ENCODE measurements around the gene RAB10. TPM values are rescaled to one million over a fixed set of nuclear protein-coding genes. Genes with fewer than 3 reads are reported as not detected.
A peak's percentile ranks its signal among the peaks of the same experiment; 100 is the strongest.

RAB10 gene
- total RNA-seq, 3 donors from 2014 or later = 82.6 to 101 (median 100) TPM

DNA sequence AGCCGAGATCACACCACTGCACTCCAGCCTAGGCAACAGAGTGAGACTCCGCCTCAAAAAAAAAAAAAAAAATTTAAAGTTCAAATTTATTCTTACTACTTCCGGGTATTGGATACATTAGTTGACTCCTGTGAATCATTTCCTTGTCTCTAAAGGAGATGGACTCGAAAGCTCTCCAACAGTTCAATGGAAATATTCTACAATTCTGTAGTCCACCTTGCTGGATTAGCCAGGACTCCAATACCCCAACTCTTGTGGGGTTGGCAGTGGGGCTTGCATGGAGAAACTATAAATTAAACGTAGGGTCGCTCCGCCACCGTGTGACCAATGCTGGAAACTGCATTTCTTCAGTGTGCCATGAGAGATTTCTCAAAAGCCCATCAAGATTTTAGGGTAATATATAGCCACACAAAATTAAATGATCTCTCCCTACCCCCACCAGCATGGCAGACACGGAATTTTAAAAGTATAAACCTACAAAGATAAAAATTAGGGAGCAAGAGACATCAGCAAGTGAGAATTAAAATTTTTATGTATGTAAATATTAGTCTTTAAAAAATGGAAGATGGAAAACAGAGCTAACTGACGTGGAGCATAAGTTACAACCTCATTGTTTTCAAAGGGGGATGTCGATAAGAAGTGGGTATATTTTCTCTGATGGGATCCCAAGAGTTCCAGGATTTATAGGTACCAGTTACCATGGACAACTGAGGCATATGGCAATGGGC is 111.2 kb downstream of the RAB10 start:
- Histone ChIP-seq H3K36me3 (no peaks in the 10 kb centered on the region), H3K27ac (no peak overlapping the region), H3K4me1 (peaks cover 0 to 3% of the 10 kb centered on the region in 2 donors), H3K4me3 (peak overlapping the region in 1 of 3 donors; percentile 48), H3K27me3 (no peaks in the 10 kb centered on the region), H3K9me3 (no peaks in the 10 kb centered on the region)
- no peak for DNase-seq (ENCODE audit: low spot score in 2 of 2)
- intact Hi-C loops (cut with DNase I; ENCODE audit: low total_unique reads) = loop anchor here (10.0 kb wide), 1 partner anchor 150 kb away; no protein-coding TSS in a partner anchor
- TF ChIP-seq POLR2A (IDR thresholded peaks at IDR 0.05) (no peak), CTCF (IDR thresholded peaks at IDR 0.05) (peak; percentile 76 to 84 (median 81))

- DNase-seq (ENCODE audit: low spot score in 2 of 2) = no peak
- Histone ChIP-seq H3K4me3 (no peak overlapping the region), H3K27ac (no peak overlapping the region), H3K4me1 (peaks cover 0 to 3% of the 10 kb centered on the region in 2 donors), H3K27me3 (no peaks in the 10 kb centered on the region), H3K36me3 (no peaks in the 10 kb centered on the region), H3K9me3 (no peaks in the 10 kb centered on the region)
- no peak for TF ChIP-seq POLR2AphosphoS5 (IDR thresholded peaks at IDR 0.05)
- no peak for TF ChIP-seq POLR2A (IDR thresholded peaks at IDR 0.05)
- no peak for TF ChIP-seq CTCF (IDR thresholded peaks at IDR 0.05)
- intact Hi-C loops (cut with DNase I; ENCODE audit: low total_unique reads) = loop anchor here (10.0 kb wide), 1 partner anchor 154 kb away; no protein-coding TSS in a partner anchor
These were observed 114.6 kb downstream of the RAB10 start for GRCh38 chr2:26148501-26148900.

- Histone ChIP-seq H3K27me3 (no peaks in the 10 kb centered on the region), H3K36me3 (no peaks in the 10 kb centered on the region), H3K27ac (no peak overlapping the region), H3K9me3 (no peaks in the 10 kb centered on the region), H3K4me3 (no peak overlapping the region), H3K4me1 (no peaks in the 10 kb centered on the region)
- intact Hi-C loops (cut with DNase I; ENCODE audit: low total_unique reads) = no loop called here
- no peak for DNase-seq (ENCODE audit: low spot score in 2 of 2)
- TF ChIP-seq POLR2A (IDR thresholded peaks at IDR 0.05) (no peak), CTCF (IDR thresholded peaks at IDR 0.05) (no peak), POLR2AphosphoS5 (IDR thresholded peaks at IDR 0.05) (no peak)
These were observed 116.4 kb downstream of the RAB10 start for GRCh38 chr2:26150243-26150642.

DNA sequence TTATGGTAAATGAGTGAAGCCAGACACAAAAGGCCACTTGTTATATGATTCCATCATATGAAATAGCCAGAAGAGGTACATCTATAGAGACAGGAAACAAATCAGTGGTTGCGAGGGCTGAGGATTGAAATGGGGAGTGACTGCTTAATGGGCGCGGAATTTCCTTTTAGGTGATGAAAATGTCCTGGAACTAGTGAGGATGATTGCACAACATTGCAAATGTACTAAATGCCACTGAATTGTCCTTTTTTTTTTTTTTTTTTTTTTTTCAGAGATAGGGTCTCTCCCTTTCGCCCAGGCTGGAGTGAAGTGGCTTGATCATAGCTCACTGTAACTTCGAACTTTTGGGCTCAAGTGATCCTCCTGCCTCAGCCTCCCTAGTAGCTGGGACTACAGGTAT is 123.7 kb downstream of the RAB10 start:
- Histone ChIP-seq H3K4me1 (no peaks in the 10 kb centered on the region), H3K36me3 (no peaks in the 10 kb centered on the region), H3K27me3 (no peaks in the 10 kb centered on the region), H3K4me3 (no peak overlapping the region), H3K9me3 (no peaks in the 10 kb centered on the region), H3K27ac (no peak overlapping the region)
- TF ChIP-seq POLR2A (IDR thresholded peaks at IDR 0.05) (no peak), CTCF (IDR thresholded peaks at IDR 0.05) (no peak), POLR2AphosphoS5 (IDR thresholded peaks at IDR 0.05) (no peak)
- no peak for DNase-seq (ENCODE audit: low spot score in 2 of 2)
- intact Hi-C loops (cut with DNase I; ENCODE audit: low total_unique reads) = no loop called here

GRCh38 chr2:26161926-26162325 is 128.0 kb downstream of the RAB10 start:
- intact Hi-C loops (cut with DNase I; ENCODE audit: low total_unique reads) = no loop called here
- Histone ChIP-seq H3K9me3 (no peaks in the 10 kb centered on the region), H3K27me3 (no peaks in the 10 kb centered on the region), H3K4me3 (no peak overlapping the region), H3K36me3 (no peaks in the 10 kb centered on the region), H3K4me1 (no peaks in the 10 kb centered on the region), H3K27ac (no peak overlapping the region)
- DNase-seq (ENCODE audit: low spot score in 2 of 2) = no peak
- TF ChIP-seq POLR2A (IDR thresholded peaks at IDR 0.05) (no peak), POLR2AphosphoS5 (IDR thresholded peaks at IDR 0.05) (no peak), CTCF (IDR thresholded peaks at IDR 0.05) (no peak)
